HL-60 (cell line): ENCODE results near the gene PRRX2.

Experiments used
- DNase-seq, 2 experiments: peaks; one replicate each; pipeline ENCODE4 v3.0.0-alpha.2; 2010 to 2020; ENCODE audit warnings: low read depth in 1 of 2, low spot score in 1 of 2
- H3K27ac ChIP-seq: fragments of 250-450 bp; sonication (Bioruptor Pico); replicated peaks from 2 replicates; pipeline ENCODE4 v1.5.1; 2020; ENCODE audit warnings: mild to moderate bottlenecking, moderate library complexity
- H3K27me3 ChIP-seq: fragments of 250-450 bp; sonication (Bioruptor Pico); 2 replicates; pipeline ENCODE4 v1.5.1; 2021; ENCODE audit warnings: mild to moderate bottlenecking, moderate library complexity; ENCODE audit not compliant: insufficient read depth, poor library complexity, severe bottlenecking
- H3K4me3 ChIP-seq: replicated peaks from 2 replicates; pipeline ENCODE4 v1.5.1; 2011; ENCODE audit warnings: mild to moderate bottlenecking, control low read depth, low read length; ENCODE audit not compliant: insufficient read depth
- CTCF ChIP-seq: IDR thresholded peaks from one replicate; pipeline ENCODE4 v1.5.1; 2011; ENCODE audit warnings: low read length, control low read depth, inconsistent platforms; ENCODE audit not compliant: insufficient read depth
- GABPA ChIP-seq: IDR thresholded peaks from 2 replicates; pipeline ENCODE4 v1.6.1; 2012; ENCODE audit warnings: low read depth
- POLR2AphosphoS5 ChIP-seq: IDR thresholded peaks from 2 replicates; pipeline ENCODE4 v1.6.1; 2012; ENCODE audit warnings: low read depth
- REST ChIP-seq: IDR thresholded peaks from 2 replicates; pipeline ENCODE4 v1.6.1; 2012; ENCODE audit warnings: low read depth; ENCODE audit not compliant: insufficient replicate concordance
- SPI1 ChIP-seq: IDR thresholded peaks from 2 replicates; pipeline ENCODE4 v1.6.1; 2012; ENCODE audit warnings: low read depth, mild to moderate bottlenecking, borderline replicate concordance

Gene PRRX2

DNA sequence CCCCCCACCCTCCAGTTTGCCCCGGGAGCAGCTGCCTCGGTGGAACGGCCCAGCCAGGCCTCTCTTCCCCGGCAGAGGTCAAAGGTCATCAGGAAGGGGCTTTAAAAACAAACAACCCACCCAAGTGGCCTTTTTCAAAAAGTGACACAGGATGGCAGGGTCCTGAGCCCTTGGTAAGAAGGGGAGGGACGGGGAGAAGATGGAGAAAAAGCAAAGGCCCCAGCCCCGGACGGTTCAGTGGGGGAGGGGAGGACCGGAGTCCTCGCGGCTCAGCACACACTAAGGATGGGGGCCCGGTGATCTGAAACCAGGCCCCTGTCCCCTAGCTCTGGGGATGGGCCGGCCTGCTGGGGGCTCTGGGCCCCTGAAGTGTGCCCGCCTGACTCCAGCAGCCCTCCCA lies 1.1 kb downstream of the PRRX2 start:
- TF ChIP-seq POLR2AphosphoS5: no peak

GRCh38 chr9:129667378-129667777 lies 1.9 kb downstream of the PRRX2 start:
- no peak for DNase-seq
- no peak overlapping the region for H3K4me3 ChIP-seq

More for the DNA sequence above, 1.1 kb downstream of the PRRX2 start:
- peaks cover 31% of the 10 kb centered on the region for H3K27me3 ChIP-seq
- H3K27ac ChIP-seq: no peak overlapping the region
- no peak overlapping the region for H3K4me3 ChIP-seq
- no peak for DNase-seq

GRCh38 chr9:129667850-129668249 lies 2.4 kb downstream of the PRRX2 start:
- no peak for DNase-seq
- H3K27ac ChIP-seq: no peak overlapping the region
- peaks cover 37% of the 10 kb centered on the region for H3K27me3 ChIP-seq
- H3K4me3 ChIP-seq: no peak overlapping the region
- no peak for TF ChIP-seq POLR2AphosphoS5
- TF ChIP-seq SPI1: no peak
- no peak for TF ChIP-seq REST
- TF ChIP-seq GABPA: no peak
- no peak for TF ChIP-seq CTCF

More at GRCh38 chr9:129667378-129667777, 1.9 kb downstream of the PRRX2 start:
- peaks cover 34% of the 10 kb centered on the region for H3K27me3 ChIP-seq
- TF ChIP-seq GABPA (no peak), REST (no peak), SPI1 (no peak), CTCF (no peak), POLR2AphosphoS5 (no peak)
- no peak overlapping the region for H3K27ac ChIP-seq

DNA sequence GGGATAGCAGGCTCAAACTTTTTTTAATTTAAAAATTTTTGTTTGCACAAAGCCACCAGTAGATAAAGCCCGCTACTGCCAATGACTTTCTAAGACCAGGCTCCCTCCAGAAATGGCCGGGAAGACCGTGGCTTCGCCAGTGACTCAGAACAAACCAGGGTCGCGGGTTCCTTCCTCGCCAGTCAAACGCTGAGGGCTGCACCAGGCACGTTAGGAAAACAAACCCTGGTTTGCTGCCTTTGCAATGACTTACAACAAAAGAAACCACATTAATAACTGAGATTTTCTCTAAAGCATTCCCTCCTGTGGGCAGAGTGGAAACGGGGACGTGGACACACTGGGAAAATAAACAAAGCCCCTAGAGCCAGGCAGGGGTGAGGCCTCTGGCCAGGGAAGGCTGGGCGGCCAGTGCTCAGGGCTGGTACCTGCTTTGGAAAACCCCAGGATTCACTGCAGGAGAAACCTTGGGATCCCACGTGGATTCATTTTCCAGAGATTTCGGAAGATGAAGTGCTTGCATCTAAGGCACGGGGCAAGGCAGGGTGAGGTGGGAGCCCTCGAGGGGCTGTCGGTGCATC lies 3.8 kb downstream of the PRRX2 start:
- Histone ChIP-seq H3K27me3 (peaks cover 43% of the 10 kb centered on the region), H3K4me3 (no peak overlapping the region), H3K27ac (no peak overlapping the region)
- no peak for DNase-seq
- TF ChIP-seq GABPA: no peak
- TF ChIP-seq POLR2AphosphoS5: no peak
- TF ChIP-seq CTCF: no peak
- TF ChIP-seq REST: no peak
- TF ChIP-seq SPI1: no peak
